Hepatocyte (in vitro differentiated cells): Measurements from ENCODE around the gene EIF4G3. TPM values are rescaled to one million over a fixed set of nuclear protein-coding genes. Genes with fewer than 3 reads are reported as not detected.

Experiments used
- DNase-seq: peaks from one replicate; pipeline ENCODE4 v3.0.0-alpha.2; 2016; ENCODE audit warnings: low spot score
- H2AFZ ChIP-seq: fragments of 200-600 bp; sonication (generic); 2 replicates; pipeline ENCODE4 v1.6.0; 2016; ENCODE audit warnings: antibody characterized with exemption, mild to moderate bottlenecking
- H3K27ac ChIP-seq: fragments of 200-600 bp; sonication (generic); 2 replicates; pipeline ENCODE4 v1.5.1; 2016; ENCODE audit warnings: mild to moderate bottlenecking
- H3K27me3 ChIP-seq: fragments of 200-600 bp; sonication (generic); 2 replicates; pipeline ENCODE4 v1.6.1; 2016
- H3K36me3 ChIP-seq: fragments of 200-600 bp; sonication (generic); replicated peaks from 2 replicates; pipeline ENCODE4 v1.5.1; 2016; ENCODE audit warnings: low read depth; ENCODE audit not compliant: insufficient read depth
- H3K4me1 ChIP-seq: fragments of 200-600 bp; sonication (generic); 2 replicates; pipeline ENCODE4 v1.5.1; 2016; ENCODE audit warnings: mild to moderate bottlenecking, moderate library complexity; ENCODE audit not compliant: insufficient read depth
- H3K4me2 ChIP-seq: fragments of 200-600 bp; sonication (generic); 2 replicates; pipeline ENCODE4 v1.6.0; 2016
- H3K4me3 ChIP-seq: fragments of 200-600 bp; sonication (generic); 2 replicates; pipeline ENCODE4 v1.5.1; 2016; ENCODE audit warnings: mild to moderate bottlenecking
- H3K79me2 ChIP-seq: fragments of 200-600 bp; sonication (generic); 2 replicates; pipeline ENCODE4 v1.6.0; 2017; ENCODE audit warnings: mild to moderate bottlenecking
- H3K9me2 ChIP-seq: fragments of 200-600 bp; sonication (generic); replicated peaks from 2 replicates; pipeline ENCODE4 v1.6.0; 2017; ENCODE audit warnings: mild to moderate bottlenecking; ENCODE audit not compliant: insufficient read depth
- H3K9me3 ChIP-seq: fragments of 200-600 bp; sonication (generic); 2 replicates; pipeline ENCODE4 v1.5.1; 2016; ENCODE audit warnings: low read depth, mild to moderate bottlenecking
- H4K20me1 ChIP-seq: fragments of 200-600 bp; sonication (generic); 2 replicates; pipeline ENCODE4 v1.6.0; 2016; ENCODE audit warnings: mild to moderate bottlenecking; ENCODE audit not compliant: insufficient read depth, poor library complexity, severe bottlenecking
- EZH2 ChIP-seq: fragments of 200-600 bp; sonication (generic); IDR thresholded peaks from 2 replicates; pipeline ENCODE4 v1.6.1; 2016; ENCODE audit warnings: antibody characterized with exemption, mild to moderate bottlenecking, borderline replicate concordance
- EZH2phosphoT487 ChIP-seq: fragments of 200-600 bp; sonication (generic); IDR thresholded peaks from one replicate; pipeline ENCODE4 v1.6.1; 2018; ENCODE audit warnings: antibody characterized with exemption, mild to moderate bottlenecking, low read depth, moderate library complexity; ENCODE audit not compliant: unreplicated experiment, severe bottlenecking
- WGBS: methylation state at CpG from one replicate; pipeline ENCODE4 v1.1.6; 2016; ENCODE audit warnings: low lambda C conversion rate; ENCODE audit errors: missing lambda C conversion rate; 5-methylcytosine and 5-hydroxymethylcytosine counted together
- polyA plus RNA-seq: library from polyadenylated mRNA; unstranded; fragments of >200 nt; fragmentation: Nextera tagmentation; extraction: Ambion mirVana; gene quantifications from 2 replicates; pipeline ENCODE4 v1.2.1, GENCODE V29; 2016
- total RNA-seq: library from RNA; depleted of rRNA; stranded (reverse); fragments of >200 nt; gene quantifications from 2 replicates; pipeline ENCODE4 v1.2.3, GENCODE V29; 2014
- TF ChIP-seq, protein P1 (sequence below): fragments of 200-600 bp; sonication (generic); IDR thresholded peaks from 2 replicates; pipeline ENCODE4 v1.5.1; 2016; ENCODE audit warnings: antibody characterized with exemption, mild to moderate bottlenecking; ENCODE audit not compliant: poor library complexity

EIF4G3 gene
- total and polyA plus RNA-seq, 2 experiments from 2014 or later, result 33.4 to 42.2 TPM

DNA sequence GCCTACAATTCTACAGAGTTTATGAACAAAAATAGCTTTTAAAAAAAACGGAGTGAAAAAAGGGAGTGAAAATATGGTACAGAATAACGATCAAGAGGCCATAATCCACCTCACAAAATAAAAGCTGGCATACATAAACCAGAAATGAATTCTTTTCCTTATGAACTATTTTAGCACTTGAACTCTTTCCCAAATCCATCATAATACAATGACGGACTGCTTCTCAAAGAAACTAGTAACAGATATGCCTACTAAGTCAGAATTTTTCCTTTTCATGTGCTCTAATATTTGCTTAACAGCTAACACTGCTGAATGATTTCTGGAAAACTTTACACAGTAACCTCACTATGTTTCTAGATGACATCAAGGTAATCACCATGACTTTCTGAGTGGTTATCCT is 144.0 kb downstream of the EIF4G3 start:
- Histone ChIP-seq H3K9me3 (no peaks in the 10 kb centered on the region), H3K4me2 (no peak overlapping the region), H3K79me2 (peaks cover 87% of the 10 kb centered on the region), H3K27me3 (no peaks in the 10 kb centered on the region), H3K9me2 (no peaks in the 10 kb centered on the region), H3K4me3 (no peak overlapping the region), H3K27ac (no peak overlapping the region), H2AFZ (no peak overlapping the region), H3K36me3 (no peaks in the 10 kb centered on the region), H3K4me1 (peaks cover 5% of the 10 kb centered on the region), H4K20me1 (peaks cover 7% of the 10 kb centered on the region)
- TF ChIP-seq EZH2 (no peak), EZH2phosphoT487 (no peak)
- TF ChIP-seq, protein P1, sequence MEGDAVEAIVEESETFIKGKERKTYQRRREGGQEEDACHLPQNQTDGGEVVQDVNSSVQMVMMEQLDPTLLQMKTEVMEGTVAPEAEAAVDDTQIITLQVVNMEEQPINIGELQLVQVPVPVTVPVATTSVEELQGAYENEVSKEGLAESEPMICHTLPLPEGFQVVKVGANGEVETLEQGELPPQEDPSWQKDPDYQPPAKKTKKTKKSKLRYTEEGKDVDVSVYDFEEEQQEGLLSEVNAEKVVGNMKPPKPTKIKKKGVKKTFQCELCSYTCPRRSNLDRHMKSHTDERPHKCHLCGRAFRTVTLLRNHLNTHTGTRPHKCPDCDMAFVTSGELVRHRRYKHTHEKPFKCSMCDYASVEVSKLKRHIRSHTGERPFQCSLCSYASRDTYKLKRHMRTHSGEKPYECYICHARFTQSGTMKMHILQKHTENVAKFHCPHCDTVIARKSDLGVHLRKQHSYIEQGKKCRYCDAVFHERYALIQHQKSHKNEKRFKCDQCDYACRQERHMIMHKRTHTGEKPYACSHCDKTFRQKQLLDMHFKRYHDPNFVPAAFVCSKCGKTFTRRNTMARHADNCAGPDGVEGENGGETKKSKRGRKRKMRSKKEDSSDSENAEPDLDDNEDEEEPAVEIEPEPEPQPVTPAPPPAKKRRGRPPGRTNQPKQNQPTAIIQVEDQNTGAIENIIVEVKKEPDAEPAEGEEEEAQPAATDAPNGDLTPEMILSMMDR, result no peak
- 87% methylated on average over 3 of the region's 3 CpGs for whole genome bisulfite sequencing
- no peak for DNase-seq

- TF ChIP-seq, protein P1, result no peak
- TF ChIP-seq EZH2 (no peak), EZH2phosphoT487 (no peak)
- Histone ChIP-seq H3K27me3 (no peaks in the 10 kb centered on the region), H4K20me1 (peaks cover 2% of the 10 kb centered on the region), H3K27ac (no peak overlapping the region), H3K9me3 (no peaks in the 10 kb centered on the region), H3K4me3 (no peak overlapping the region), H3K4me2 (no peak overlapping the region), H2AFZ (no peak overlapping the region), H3K79me2 (peaks cover 86% of the 10 kb centered on the region), H3K36me3 (no peaks in the 10 kb centered on the region), H3K9me2 (no peaks in the 10 kb centered on the region), H3K4me1 (peaks cover 12% of the 10 kb centered on the region)
- 96% methylated on average over 1 of the region's 1 CpG for WGBS
- DNase-seq, result no peak
Observed at GRCh38 chr1:21030181-21030580, 146.5 kb downstream of the EIF4G3 start.

- Histone ChIP-seq H3K4me1 (peaks cover 17% of the 10 kb centered on the region), H4K20me1 (peaks cover 2% of the 10 kb centered on the region), H3K9me2 (no peaks in the 10 kb centered on the region), H3K36me3 (no peaks in the 10 kb centered on the region), H3K4me3 (no peak overlapping the region), H3K27ac (no peak overlapping the region), H3K4me2 (no peak overlapping the region), H3K79me2 (peaks cover 76% of the 10 kb centered on the region), H2AFZ (no peak overlapping the region), H3K27me3 (no peaks in the 10 kb centered on the region), H3K9me3 (no peaks in the 10 kb centered on the region)
- no peak for TF ChIP-seq EZH2phosphoT487
- no peak for TF ChIP-seq EZH2
- TF ChIP-seq, protein P1, result no peak
- no peak for DNase-seq
- WGBS, result 93% methylated on average over 12 of the region's 12 CpGs
Observed at GRCh38 chr1:21028520-21029145, 148.1 kb downstream of the EIF4G3 start.
